Stomach (tissue), 9 donors: ENCODE results near the gene EFHC2. TPM values are rescaled to one million over a fixed set of nuclear protein-coding genes. Genes with fewer than 3 reads are reported as not detected.

ENCODE experiments used
- DNase-seq, 2 donors: peaks; one replicate each; pipeline versions ENCODE4 v3.0.0 to v3.0.0-alpha.2; 2013 to 2019
- H3K27ac ChIP-seq, 5 donors: fragments of 200-600 bp in 4 of 5; sonication (generic) in 4 of 5; one replicate each; pipeline ENCODE4 v1.5.1; 2013 to 2019; ENCODE audit warnings: mild to moderate bottlenecking in 1 of 5, moderate library complexity in 1 of 5
- H3K27me3 ChIP-seq, 3 donors: fragments of 200-600 bp; sonication (generic); one replicate each; pipeline ENCODE4 v1.5.1; 2017 to 2019; ENCODE audit warnings: mixed run types in 1 of 3
- H3K36me3 ChIP-seq, 4 donors: fragments of 200-600 bp; sonication (generic); 1 replicate in 3 of 4; 2 replicates in 1 of 4; pipeline ENCODE4 v1.5.1; 2016 to 2019
- H3K4me1 ChIP-seq, 4 donors: fragments of 200-600 bp; sonication (generic); one replicate each; pipeline ENCODE4 v1.5.1; 2016 to 2019
- H3K4me3 ChIP-seq, 4 donors: fragments of 200-600 bp; sonication (generic) in 3 of 4; one replicate each; pipeline ENCODE4 v1.5.1; 2016 to 2019; ENCODE audit warnings: mild to moderate bottlenecking in 1 of 4
- H3K9me3 ChIP-seq, 4 donors: fragments of 200-600 bp; sonication (generic); one replicate each; pipeline ENCODE4 v1.5.1; 2016 to 2019
- EP300 ChIP-seq: sonication (generic); formaldehyde crosslinking; IDR thresholded peaks from one replicate; pipeline ENCODE4 v1.6.1; 2017; ENCODE audit warnings: antibody characterized with exemption
- POLR2A ChIP-seq, 4 donors: fragments of 450-650 bp; IDR thresholded peaks; one replicate each; pipeline ENCODE4 v1.6.1; 2016; ENCODE audit warnings: antibody characterized with exemption in 4 of 4, control low read depth in 2 of 4, mild to moderate bottlenecking in 1 of 4, moderate library complexity in 1 of 4
- POLR2AphosphoS5 ChIP-seq, 3 donors: sonication (generic); formaldehyde crosslinking; IDR thresholded peaks; one replicate each; pipeline ENCODE4 v1.6.1; 2016; ENCODE audit warnings: antibody characterized with exemption in 3 of 3
- WGBS, 5 donors: extraction: QIAGEN DNeasy Blood & Tissue Kit in 3 of 5; methylation state at CpG; one replicate each; pipeline versions ENCODE4 v1.1.5 to v1.1.7; 2013 to 2018; 5-methylcytosine and 5-hydroxymethylcytosine counted together
- intact Hi-C: fragments of 100-400 bp; cut with DNase I; formaldehyde crosslinking; loops from one replicate; pipeline ENCODE4 v1.15.1; 2023; ENCODE audit warnings: low total_unique reads
- polyA plus RNA-seq, 3 donors: library from polyadenylated mRNA; stranded (reverse); fragments of 200-250 nt; gene quantifications; one replicate each; pipeline ENCODE4 v1.2.3, GENCODE V29; 2013
- total RNA-seq, 5 donors: library from RNA; depleted of rRNA; stranded (reverse); fragments of >200 nt; gene quantifications; one replicate each; pipeline versions ENCODE4 v1.1.0 to v1.2.3, GENCODE V29; 2014 to 2016
- TF ChIP-seq, protein P1 (sequence below), 7 experiments: fragments of 450-650 bp in 4 of 7; fragments of 200-600 bp in 3 of 7; sonication (generic) in 3 of 7; IDR thresholded peaks; one replicate each; pipeline ENCODE4 v1.5.1; 2016 to 2019; ENCODE audit warnings: antibody characterized with exemption in 7 of 7, control low read depth in 2 of 7, mild to moderate bottlenecking in 1 of 7
- donor health status: healthy with polysubstance abuse.
- donor health status: Bipolar disorder and iron deficiency.
- donor health status: healthy.

The EFHC2 gene
- total and polyA plus RNA-seq, 8 donors, result 0.37 to 10.0 (median 1.5) TPM; not detected in 1

DNA sequence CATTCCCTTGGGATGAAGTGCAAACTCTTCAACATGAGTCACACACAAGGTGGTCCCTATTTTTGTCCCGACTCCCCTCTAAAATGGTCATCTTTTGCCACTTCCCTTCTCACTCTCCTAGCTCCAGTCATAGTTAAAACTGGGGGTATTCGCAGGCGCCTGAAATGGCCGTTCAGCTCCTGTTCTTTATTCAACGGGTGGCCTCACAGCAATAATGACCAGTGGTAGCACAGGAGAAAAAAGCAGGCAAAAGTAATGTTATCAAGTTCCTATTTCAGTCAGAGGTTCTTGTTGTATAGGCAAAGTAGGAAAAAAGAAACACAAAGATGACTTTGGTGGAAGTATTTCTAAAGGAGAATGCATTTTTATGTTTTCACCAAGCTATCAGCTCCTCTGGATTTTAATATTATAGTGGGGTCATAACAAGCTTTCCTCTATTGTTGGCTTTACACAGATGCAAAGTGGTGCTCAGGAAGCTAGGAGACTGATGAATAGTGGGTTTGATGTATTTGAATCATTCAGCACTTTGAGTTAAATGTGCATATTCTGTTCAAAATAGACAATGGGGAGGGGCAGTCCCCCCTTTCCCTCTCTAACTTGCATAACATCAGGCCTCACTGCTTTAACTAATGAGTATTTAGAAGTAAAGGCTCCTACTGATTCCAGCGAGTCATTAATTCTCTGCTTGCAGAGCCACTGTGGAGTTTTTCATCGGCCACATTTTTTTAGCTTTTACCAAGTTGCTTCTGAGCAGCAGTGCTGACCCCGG lies 199.1 kb downstream of the EFHC2 start:
- H3K27me3 ChIP-seq, result no peaks in the 10 kb centered on the region
- intact Hi-C loops, result no loop called here
- no peak for DNase-seq
- no peaks in the 10 kb centered on the region for H3K36me3 ChIP-seq
- no peaks in the 10 kb centered on the region for H3K4me1 ChIP-seq
- 40 to 70% (median 64%) methylated on average over 8 of the region's 8 CpGs for WGBS, 5 donors
- H3K27ac ChIP-seq, result no peak overlapping the region
- TF ChIP-seq, protein P1, sequence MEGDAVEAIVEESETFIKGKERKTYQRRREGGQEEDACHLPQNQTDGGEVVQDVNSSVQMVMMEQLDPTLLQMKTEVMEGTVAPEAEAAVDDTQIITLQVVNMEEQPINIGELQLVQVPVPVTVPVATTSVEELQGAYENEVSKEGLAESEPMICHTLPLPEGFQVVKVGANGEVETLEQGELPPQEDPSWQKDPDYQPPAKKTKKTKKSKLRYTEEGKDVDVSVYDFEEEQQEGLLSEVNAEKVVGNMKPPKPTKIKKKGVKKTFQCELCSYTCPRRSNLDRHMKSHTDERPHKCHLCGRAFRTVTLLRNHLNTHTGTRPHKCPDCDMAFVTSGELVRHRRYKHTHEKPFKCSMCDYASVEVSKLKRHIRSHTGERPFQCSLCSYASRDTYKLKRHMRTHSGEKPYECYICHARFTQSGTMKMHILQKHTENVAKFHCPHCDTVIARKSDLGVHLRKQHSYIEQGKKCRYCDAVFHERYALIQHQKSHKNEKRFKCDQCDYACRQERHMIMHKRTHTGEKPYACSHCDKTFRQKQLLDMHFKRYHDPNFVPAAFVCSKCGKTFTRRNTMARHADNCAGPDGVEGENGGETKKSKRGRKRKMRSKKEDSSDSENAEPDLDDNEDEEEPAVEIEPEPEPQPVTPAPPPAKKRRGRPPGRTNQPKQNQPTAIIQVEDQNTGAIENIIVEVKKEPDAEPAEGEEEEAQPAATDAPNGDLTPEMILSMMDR (IDR thresholded peaks at IDR 0.05), result no peak
- TF ChIP-seq EP300 (no peak), POLR2AphosphoS5 (IDR thresholded peaks at IDR 0.05) (no peak), POLR2A (IDR thresholded peaks at IDR 0.05) (no peak)
- no peaks in the 10 kb centered on the region for H3K9me3 ChIP-seq
- no peak overlapping the region for H3K4me3 ChIP-seq

DNA sequence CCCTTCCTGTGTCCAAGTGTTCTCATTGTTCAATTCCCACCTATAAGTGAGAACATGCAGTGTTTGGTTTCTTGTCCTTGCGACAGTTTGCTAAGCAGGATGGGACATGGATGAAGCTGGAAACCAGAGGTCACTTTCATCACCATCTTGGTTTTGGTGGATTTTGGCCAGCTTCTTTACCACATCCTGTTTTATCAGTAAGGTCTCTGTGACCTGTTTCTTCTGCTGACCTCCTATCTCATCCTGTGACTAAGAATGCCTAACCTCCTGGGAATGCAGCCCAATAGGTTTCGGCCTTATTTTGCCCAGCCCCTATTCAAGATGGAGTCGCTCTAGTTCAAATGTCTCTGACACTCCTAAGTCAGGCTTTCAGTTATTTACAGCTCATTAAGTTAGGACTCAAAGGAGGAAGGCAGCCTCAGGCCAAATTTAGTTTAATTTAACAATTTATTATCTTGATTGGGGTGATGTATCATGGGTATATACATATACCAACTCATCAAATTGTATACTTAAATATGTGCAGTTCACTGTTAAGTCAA lies 200.3 kb downstream of the EFHC2 start:
- no peak overlapping the region for H3K27ac ChIP-seq
- no peaks in the 10 kb centered on the region for H3K36me3 ChIP-seq
- 91 to 100% (median 96%) methylated on average over 3 of the region's 3 CpGs for WGBS, 5 donors
- no peaks in the 10 kb centered on the region for H3K4me1 ChIP-seq
- H3K4me3 ChIP-seq, result no peak overlapping the region
- H3K9me3 ChIP-seq, result peaks cover 0 to 11% (median under 1%) of the 10 kb centered on the region in 4 donors
- intact Hi-C loops, result no loop called here
- H3K27me3 ChIP-seq, result no peaks in the 10 kb centered on the region
- no peak for TF ChIP-seq EP300
- TF ChIP-seq POLR2AphosphoS5 (IDR thresholded peaks at IDR 0.05), result no peak
- TF ChIP-seq, protein P1 (IDR thresholded peaks at IDR 0.05), result no peak
- TF ChIP-seq POLR2A (IDR thresholded peaks at IDR 0.05), result no peak
- no peak for DNase-seq

DNA sequence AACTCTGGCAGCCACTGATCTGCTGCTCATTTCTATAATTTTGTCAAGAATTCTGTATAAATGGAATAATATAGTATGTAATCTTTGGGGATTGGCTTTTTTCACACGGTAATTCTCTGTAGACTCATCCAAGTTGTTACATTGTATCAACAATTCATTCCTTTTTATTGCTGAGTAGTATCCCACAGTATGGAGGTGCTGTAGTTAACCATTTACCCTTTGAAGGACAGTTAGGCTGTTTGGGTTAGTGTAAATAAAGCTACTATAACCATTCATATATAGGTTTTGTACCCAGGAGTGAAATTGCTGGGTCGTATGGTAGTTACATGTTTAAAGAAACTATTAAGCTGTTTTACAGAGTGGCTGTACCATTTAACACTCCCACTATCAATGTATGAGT lies 213.3 kb downstream of the EFHC2 start:
- Histone ChIP-seq H3K27ac (no peak overlapping the region), H3K9me3 (no peaks in the 10 kb centered on the region), H3K27me3 (no peaks in the 10 kb centered on the region), H3K4me3 (no peak overlapping the region), H3K36me3 (no peaks in the 10 kb centered on the region), H3K4me1 (no peaks in the 10 kb centered on the region)
- intact Hi-C loops, result no loop called here
- 66 to 80% (median 76%) methylated on average over 2 of the region's 2 CpGs for WGBS, 5 donors
- TF ChIP-seq, protein P1 (IDR thresholded peaks at IDR 0.05), result no peak
- TF ChIP-seq POLR2A (IDR thresholded peaks at IDR 0.05), result no peak
- DNase-seq, result no peak

DNA sequence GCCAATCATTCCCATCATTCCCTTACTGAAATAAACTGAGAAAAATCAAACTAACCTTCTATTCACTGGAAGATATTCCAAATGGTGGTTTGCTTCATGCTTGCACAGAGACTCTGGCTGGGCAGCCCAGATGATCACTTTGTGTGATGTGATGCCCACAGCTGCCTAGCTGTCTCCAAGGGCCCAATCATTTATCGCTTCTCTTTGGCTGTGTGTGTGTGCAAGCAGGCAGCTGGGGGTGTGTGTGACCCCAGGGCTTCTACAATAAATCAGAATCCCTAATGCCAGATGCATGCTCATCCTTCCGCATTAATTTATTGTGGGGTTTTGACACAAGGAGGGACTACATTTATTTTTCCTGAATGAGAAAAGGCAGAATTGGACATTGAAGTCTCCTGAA lies 230.1 kb downstream of the EFHC2 start:
- intact Hi-C loops, result no loop called here
- DNase-seq, result no peak
- peaks cover 0 to 3% (median 0%) of the 10 kb centered on the region in 3 donors for H3K27me3 ChIP-seq
- WGBS, 5 donors, result 92 to 100% (median 95%) methylated on average over 2 of the region's 2 CpGs
- H3K9me3 ChIP-seq, result no peaks in the 10 kb centered on the region
- H3K4me3 ChIP-seq, result no peak overlapping the region
- H3K4me1 ChIP-seq, result no peaks in the 10 kb centered on the region
- no peaks in the 10 kb centered on the region for H3K36me3 ChIP-seq
- no peak for TF ChIP-seq POLR2AphosphoS5 (IDR thresholded peaks at IDR 0.05)
- TF ChIP-seq, protein P1 (IDR thresholded peaks at IDR 0.05), result no peak
- no peak for TF ChIP-seq EP300
- no peak for TF ChIP-seq POLR2A (IDR thresholded peaks at IDR 0.05)
- no peak overlapping the region for H3K27ac ChIP-seq
